GM12874 (cell line): Measurements from ENCODE around the gene BABAM2.

Experiments
- TF ChIP-seq, protein P1 (sequence below): IDR thresholded peaks from 2 replicates; pipeline ENCODE4 v1.5.1; 2011; ENCODE audit warnings: low read depth, mild to moderate bottlenecking, control low read depth, low read length, moderate library complexity; ENCODE audit not compliant: insufficient read depth

Gene BABAM2

GRCh38 chr2:28381225-28382180 lies 491.0 kb downstream of the BABAM2 start:
- TF ChIP-seq, protein P1, sequence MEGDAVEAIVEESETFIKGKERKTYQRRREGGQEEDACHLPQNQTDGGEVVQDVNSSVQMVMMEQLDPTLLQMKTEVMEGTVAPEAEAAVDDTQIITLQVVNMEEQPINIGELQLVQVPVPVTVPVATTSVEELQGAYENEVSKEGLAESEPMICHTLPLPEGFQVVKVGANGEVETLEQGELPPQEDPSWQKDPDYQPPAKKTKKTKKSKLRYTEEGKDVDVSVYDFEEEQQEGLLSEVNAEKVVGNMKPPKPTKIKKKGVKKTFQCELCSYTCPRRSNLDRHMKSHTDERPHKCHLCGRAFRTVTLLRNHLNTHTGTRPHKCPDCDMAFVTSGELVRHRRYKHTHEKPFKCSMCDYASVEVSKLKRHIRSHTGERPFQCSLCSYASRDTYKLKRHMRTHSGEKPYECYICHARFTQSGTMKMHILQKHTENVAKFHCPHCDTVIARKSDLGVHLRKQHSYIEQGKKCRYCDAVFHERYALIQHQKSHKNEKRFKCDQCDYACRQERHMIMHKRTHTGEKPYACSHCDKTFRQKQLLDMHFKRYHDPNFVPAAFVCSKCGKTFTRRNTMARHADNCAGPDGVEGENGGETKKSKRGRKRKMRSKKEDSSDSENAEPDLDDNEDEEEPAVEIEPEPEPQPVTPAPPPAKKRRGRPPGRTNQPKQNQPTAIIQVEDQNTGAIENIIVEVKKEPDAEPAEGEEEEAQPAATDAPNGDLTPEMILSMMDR: no peak

DNA sequence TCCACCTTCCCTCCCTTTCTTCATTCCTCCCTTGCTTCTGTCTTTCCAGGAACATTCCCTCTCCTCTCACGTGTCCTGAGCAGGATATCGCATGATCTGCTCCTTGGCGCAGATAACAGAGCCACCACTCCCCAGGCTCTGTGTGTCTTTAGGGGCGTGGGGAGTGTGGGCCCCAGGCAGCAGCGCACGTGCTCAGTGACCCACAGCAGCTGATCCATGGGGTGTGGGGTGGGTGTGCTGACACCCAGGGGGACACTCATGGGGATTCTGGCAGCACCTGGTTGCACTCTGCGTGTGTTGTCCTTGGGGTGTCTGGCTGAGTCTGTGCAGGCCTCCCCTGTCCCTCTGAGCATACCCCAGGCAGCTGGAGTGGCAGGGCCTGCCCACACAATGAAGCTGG lies 492.2 kb downstream of the BABAM2 start:
- TF ChIP-seq, protein P1: no peak

DNA sequence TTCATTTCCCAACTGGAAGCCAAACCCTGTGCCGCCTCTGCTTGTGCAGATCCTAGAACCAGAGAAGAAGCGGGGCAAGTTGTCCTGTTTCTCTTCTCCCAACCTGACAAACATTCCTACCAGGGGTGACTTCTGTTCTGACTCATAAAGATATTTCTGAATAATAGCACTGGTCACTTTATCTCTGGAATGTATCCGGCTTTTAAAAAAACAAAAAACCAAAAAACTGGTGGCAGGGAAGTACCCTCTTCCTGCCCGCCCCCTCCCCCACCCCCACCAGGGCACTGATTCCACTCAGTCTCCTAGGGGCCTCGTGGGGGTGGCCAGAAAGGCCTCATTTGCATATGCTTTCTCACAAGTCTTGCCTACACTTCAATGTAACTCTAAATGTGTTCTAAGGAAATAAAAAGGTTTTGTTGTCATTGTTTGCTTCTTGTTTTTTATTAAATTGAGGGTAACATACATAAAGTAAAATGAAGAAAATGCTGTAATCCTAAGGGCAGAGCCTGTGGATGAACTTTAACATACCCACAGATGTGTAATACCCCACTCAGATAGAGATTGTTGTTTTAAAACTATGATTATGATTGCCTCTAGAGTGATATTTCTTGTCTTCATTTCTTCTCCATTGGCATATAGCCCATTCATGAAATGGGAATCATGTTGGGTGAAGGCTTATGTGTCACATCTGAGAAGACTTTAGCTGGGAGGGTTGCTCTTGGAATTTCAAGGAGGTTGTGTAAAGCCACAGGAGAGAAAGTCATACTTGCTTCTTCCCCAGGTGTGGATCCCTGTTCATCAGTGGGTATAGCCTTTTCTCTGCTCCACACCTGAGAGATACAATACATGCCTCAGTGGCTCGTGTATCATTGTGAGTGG lies 496.8 kb downstream of the BABAM2 start:
- TF ChIP-seq, protein P1: no peak
